K562 (cell line): Measurements from ENCODE around the gene EHBP1L1. TPM values are rescaled to one million over a fixed set of nuclear protein-coding genes. Genes with fewer than 3 reads are reported as not detected.
A peak's percentile ranks its signal among the peaks of the same experiment; 100 is the strongest.

ENCODE experiments used
- CBX8 ChIP-seq: fragments of 200-600 bp; sonication (generic); IDR thresholded peaks from 2 replicates; pipeline ENCODE4 v1.6.1; 2012; ENCODE audit warnings: borderline replicate concordance, mixed run types, low read depth, mild to moderate bottlenecking, moderate library complexity, mixed read lengths, low read length, control low read depth, inconsistent platforms; ENCODE audit not compliant: poor library complexity, severe bottlenecking; ENCODE audit errors: extremely low read depth
- CREB1 ChIP-seq, 2 experiments: sonication (generic) in 1 of 2; formaldehyde crosslinking in 1 of 2; IDR thresholded peaks; 2 replicates each; pipeline versions ENCODE4 v1.6.1 to v1.8.0; 2012 to 2022; ENCODE audit warnings: inconsistent platforms in 1 of 2, mild to moderate bottlenecking in 1 of 2, missing genetic modification reagents in 1 of 2, moderate library complexity in 1 of 2
- CXXC5 ChIP-seq: fragments of 250-450 bp; sonication (Bioruptor Pico); IDR thresholded peaks from 2 replicates; pipeline ENCODE4 v1.8.0; 2022; ENCODE audit warnings: inconsistent platforms, mild to moderate bottlenecking, moderate library complexity
- EP400 ChIP-seq: fragments of 450-650 bp; IDR thresholded peaks from 2 replicates; pipeline ENCODE4 v1.6.1; 2017; ENCODE audit warnings: antibody characterized with exemption, mild to moderate bottlenecking, moderate library complexity
- FOXP1 ChIP-seq: sonication (generic); formaldehyde crosslinking; IDR thresholded peaks from 2 replicates; pipeline ENCODE4 v1.8.0; 2022; ENCODE audit warnings: mild to moderate bottlenecking, missing genetic modification reagents
- HDAC2 ChIP-seq: fragments of 450-650 bp; IDR thresholded peaks from 2 replicates; pipeline ENCODE4 v1.6.1; 2016; ENCODE audit warnings: mild to moderate bottlenecking
- HMGN3 ChIP-seq: IDR thresholded peaks from 2 replicates; pipeline ENCODE4 v1.6.1; 2011; ENCODE audit warnings: borderline replicate concordance, low read depth, mild to moderate bottlenecking, mixed read lengths, low read length; ENCODE audit not compliant: insufficient read length; ENCODE audit errors: extremely low read depth
- HNRNPUL1 ChIP-seq: fragments of 200-400 bp; formaldehyde crosslinking; IDR thresholded peaks from 2 replicates; pipeline ENCODE4 v1.6.1; 2017; ENCODE audit warnings: low read length
- ILK ChIP-seq: fragments of 450-650 bp; IDR thresholded peaks from 2 replicates; pipeline ENCODE4 v1.6.1; 2016; ENCODE audit warnings: missing genetic modification characterization, low read depth, mild to moderate bottlenecking, missing compliant biosample characterization, moderate library complexity, borderline replicate concordance
- KAT7 ChIP-seq: sonication (generic); formaldehyde crosslinking; IDR thresholded peaks from 2 replicates; pipeline ENCODE4 v1.8.0; 2022; ENCODE audit warnings: missing genetic modification reagents, mild to moderate bottlenecking, borderline replicate concordance
- MAFG ChIP-seq: fragments of 450-650 bp; conservative IDR thresholded peaks from 2 replicates; pipeline ENCODE4 v1.6.1; 2016; ENCODE audit warnings: missing genetic modification characterization, missing compliant biosample characterization
- MBD1 ChIP-seq: fragments of 250-450 bp; sonication (Bioruptor Pico); IDR thresholded peaks from 2 replicates; pipeline ENCODE4 v1.8.0; 2022; ENCODE audit warnings: inconsistent platforms
- RBM17 ChIP-seq: fragments of 200-400 bp; formaldehyde crosslinking; IDR thresholded peaks from 2 replicates; pipeline ENCODE4 v1.6.1; 2017; ENCODE audit warnings: low read depth, mild to moderate bottlenecking, low read length, borderline replicate concordance
- SMARCB1 ChIP-seq: IDR thresholded peaks from 2 replicates; pipeline ENCODE4 v1.6.1; 2011; ENCODE audit warnings: improper control_type of control experiment, low read depth; ENCODE audit not compliant: insufficient read length
- TEAD2 ChIP-seq: fragments of 450-650 bp; IDR thresholded peaks from 2 replicates; pipeline ENCODE4 v1.6.1; 2016; ENCODE audit warnings: missing genetic modification characterization, control low read depth, missing compliant biosample characterization
- TFE3 ChIP-seq: fragments of 450-650 bp; formaldehyde crosslinking; IDR thresholded peaks from 2 replicates; pipeline ENCODE4 v1.4.0; 2020; ENCODE audit warnings: mild to moderate bottlenecking, mixed read lengths
- UBTF ChIP-seq, 2 experiments: IDR thresholded peaks; 2 replicates each; pipeline ENCODE4 v1.6.1; 2012; ENCODE audit warnings: improper control_type of control experiment in 2 of 2, low read depth in 2 of 2, low read length in 2 of 2, borderline replicate concordance in 1 of 2
- ZNF143 ChIP-seq: sonication (generic); formaldehyde crosslinking; IDR thresholded peaks from 2 replicates; pipeline ENCODE4 v1.9.0; 2022; ENCODE audit warnings: mild to moderate bottlenecking, missing genetic modification reagents
- ZNF232 ChIP-seq: sonication (generic); formaldehyde crosslinking; IDR thresholded peaks from 2 replicates; pipeline ENCODE4 v1.8.0; 2022; ENCODE audit warnings: mild to moderate bottlenecking, missing genetic modification reagents
- ZNF445 ChIP-seq: fragments of 250-450 bp; sonication (Bioruptor Pico); IDR thresholded peaks from 2 replicates; pipeline ENCODE4 v1.4.0; 2020; ENCODE audit warnings: low read depth, mild to moderate bottlenecking, moderate library complexity
- ZNF561 ChIP-seq: fragments of 450-650 bp; formaldehyde crosslinking; conservative IDR thresholded peaks from 2 replicates; pipeline ENCODE4 v1.4.0; 2020; ENCODE audit warnings: mild to moderate bottlenecking, moderate library complexity
- polyA plus RNA-seq, 8 experiments: library from polyadenylated mRNA; depleted of rRNA in 4 of 8; stranded (reverse) in 5 of 8; unstranded in 3 of 8; fragments of >200 nt; fragmentation: Nextera tagmentation in 2 of 8; fragmentation: Illumina TruSeq in 1 of 8; extraction: Ambion mirVana in 2 of 8; extraction: Trizol in 1 of 8; gene quantifications; 2 replicates each; pipeline versions ENCODE4 v1.2.1 to v1.2.3, GENCODE V29; 2011 to 2014; ENCODE audit warnings: inconsistent platforms in 1 of 8, missing spikeins in 1 of 8
- total RNA-seq, 7 experiments: library from RNA; depleted of rRNA in 6 of 7; stranded (reverse); fragments of >200 nt in 6 of 7; fragmentation: Illumina TruSeq in 2 of 7; extraction: Trizol in 2 of 7; gene quantifications; 2 replicates each; pipeline versions ENCODE4 v1.2.1 to v1.2.3, GENCODE V29; 2011 to 2021; ENCODE audit warnings: low replicate concordance in 1 of 7

The EHBP1L1 gene
- total and polyA plus RNA-seq, 9 of the 15 experiments (the other 6 are each of a cell fraction or from before 2014, with no cell fraction given) = 0.03 to 87.1 (median 26.3) TPM

- TF ChIP-seq ILK (tag) = no peak
- no peak for TF ChIP-seq MBD1 (CRISPR knock-in tag)
- TF ChIP-seq ZNF143 (CRISPR knock-in tag) = peak; percentile 36; the same call in 1 of the 2 replicates
- TF ChIP-seq KAT7 (CRISPR knock-in tag) = 0 out of 2 replicates have a peak, but pooled peaks have one; percentile 54
- no peak for TF ChIP-seq RBM17
- 0 out of 2 replicates have a peak, but pooled peaks have one; percentile 25 for TF ChIP-seq ZNF232 (CRISPR knock-in tag)
- TF ChIP-seq ZNF445 = no peak
- TF ChIP-seq SMARCB1 = no peak
- TF ChIP-seq MAFG (tag) = no peak
- no peak for TF ChIP-seq CBX8
- TF ChIP-seq HNRNPUL1 = no peak
- peak; percentile 84 for TF ChIP-seq EP400
- peak; percentile 16 to 19; a peak in 2 of 4 replicates for TF ChIP-seq UBTF (IDR thresholded peaks at IDR 0.05; ENCODE audit: borderline replicate concordance in 1 of 2, low read depth in 2 of 2, low read length in 2 of 2)
- 0 out of 2 replicates have a peak, but pooled peaks have one; percentile 41 for TF ChIP-seq TEAD2 (tag)
- TF ChIP-seq CXXC5 = peak; percentile 67
- no peak for TF ChIP-seq ZNF561 (CRISPR knock-in tag)
- TF ChIP-seq HDAC2 = peak; percentile 69
- no peak; the same call in 1 of the 2 replicates for TF ChIP-seq FOXP1 (CRISPR knock-in tag)
- TF ChIP-seq CREB1 (IDR thresholded peaks at IDR 0.05) = peak; percentile 40; the same call in 1 of the 2 replicates
- peak; percentile 45; the same call in 1 of the 2 replicates for TF ChIP-seq CREB1 (CRISPR knock-in tag; IDR thresholded peaks at IDR 0.05)
- peak; percentile 67 for TF ChIP-seq HMGN3
- no peak for TF ChIP-seq TFE3 (CRISPR knock-in tag)
Observed at GRCh38 chr11:65540290-65541092, 35.4 kb upstream of the EHBP1L1 start (continued).
